Activated T-cell treated with anti-CD3 and anti-CD28 coated beads, Interleukin-2, amount 50 U/mL, for 72 hours (primary cell): ENCODE measurements around the gene NCAPD3. TPM values are rescaled to one million over a fixed set of nuclear protein-coding genes. Genes with fewer than 3 reads are reported as not detected.

ENCODE experiments used
- ATAC-seq, 2 donors: fragments of 150-1000 bp; cut with Tn5 transposase; replicated peaks in 1 of 2; 2 replicates each; pipeline ENCODE4 v1.10.0; 2021; ENCODE audit warnings: moderate library complexity in 2 of 2, mild to moderate bottlenecking in 1 of 2
- DNase-seq, 2 donors: peaks; one replicate each; pipeline ENCODE4 v3.0.0; 2021 to 2022; ENCODE audit warnings: mixed read lengths in 1 of 2
- H3K27ac Mint-ChIP-seq: one replicate; pipeline ENCODE4 v1.8.0; 2022; ENCODE audit warnings: mild to moderate bottlenecking, moderate library complexity, mixed read lengths
- H3K27me3 Mint-ChIP-seq: one replicate; pipeline ENCODE4 v1.8.0; 2022; ENCODE audit warnings: low read depth, mixed read lengths
- H3K36me3 Mint-ChIP-seq, 2 donors: one replicate each; pipeline ENCODE4 v1.8.0; 2022; ENCODE audit warnings: mixed read lengths in 2 of 2, mild to moderate bottlenecking in 1 of 2; ENCODE audit not compliant: insufficient read depth in 2 of 2
- H3K4me1 Mint-ChIP-seq: one replicate; pipeline ENCODE4 v1.8.0; 2022; ENCODE audit warnings: low read depth, mixed read lengths
- H3K4me3 Mint-ChIP-seq, 2 donors: one replicate each; pipeline ENCODE4 v1.8.0; 2022; ENCODE audit warnings: mild to moderate bottlenecking in 2 of 2, mixed read lengths in 2 of 2, moderate library complexity in 2 of 2
- H3K9me3 Mint-ChIP-seq, 2 donors: one replicate each; pipeline ENCODE4 v1.8.0; 2022; ENCODE audit warnings: mixed read lengths in 2 of 2
- total RNA-seq, 2 donors: library from RNA; stranded (reverse); gene quantifications; one replicate each; pipeline ENCODE4 v1.2.3, GENCODE V29; 2022

NCAPD3 gene
- total RNA-seq, 2 donors from 2014 or later = 65.8 to 75.6 TPM

DNA sequence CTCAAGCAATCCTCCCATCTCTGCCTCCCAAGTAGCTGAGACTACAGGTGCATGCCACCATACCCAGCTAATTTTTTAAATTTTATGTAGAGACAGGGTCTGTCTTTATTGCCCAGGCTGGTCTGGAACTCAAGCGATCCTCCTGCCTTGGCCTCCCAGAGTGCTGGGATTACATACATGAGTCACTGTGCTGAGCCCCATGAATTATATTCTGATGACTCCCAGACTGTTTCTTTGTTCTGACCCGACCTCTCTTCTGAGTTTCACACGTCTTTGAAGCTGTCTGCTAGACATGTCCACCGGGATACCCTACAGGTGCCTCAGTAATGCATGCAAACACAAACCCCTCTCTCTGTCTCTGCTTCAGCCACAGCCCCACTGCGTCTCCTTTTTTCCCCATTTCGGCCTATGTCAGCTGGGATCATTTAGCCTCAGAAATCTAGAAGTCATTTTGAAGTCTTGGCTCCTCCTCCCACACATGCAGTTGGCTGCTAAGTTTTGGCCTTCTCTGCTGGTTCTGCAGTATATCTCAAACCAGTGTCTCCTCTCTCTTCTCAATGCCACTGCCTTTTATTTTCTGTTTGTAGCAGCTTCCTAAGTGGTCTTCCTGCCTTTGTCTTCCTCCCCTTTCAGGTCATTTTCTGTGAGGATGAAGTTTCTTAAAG lies 5.5 kb upstream of the NCAPD3 start:
- no peak for DNase-seq
- no peak for ATAC-seq
- Mint-ChIP-seq H3K36me3 (peaks cover 0 to 3% of the 10 kb centered on the region in 2 donors), H3K9me3 (no peaks in the 10 kb centered on the region), H3K4me3 (peak overlapping the region; percentile 15 to 40), H3K4me1 (peaks cover 68% of the 10 kb centered on the region), H3K27ac (peak overlapping the region; percentile 59), H3K27me3 (no peaks in the 10 kb centered on the region)

DNA sequence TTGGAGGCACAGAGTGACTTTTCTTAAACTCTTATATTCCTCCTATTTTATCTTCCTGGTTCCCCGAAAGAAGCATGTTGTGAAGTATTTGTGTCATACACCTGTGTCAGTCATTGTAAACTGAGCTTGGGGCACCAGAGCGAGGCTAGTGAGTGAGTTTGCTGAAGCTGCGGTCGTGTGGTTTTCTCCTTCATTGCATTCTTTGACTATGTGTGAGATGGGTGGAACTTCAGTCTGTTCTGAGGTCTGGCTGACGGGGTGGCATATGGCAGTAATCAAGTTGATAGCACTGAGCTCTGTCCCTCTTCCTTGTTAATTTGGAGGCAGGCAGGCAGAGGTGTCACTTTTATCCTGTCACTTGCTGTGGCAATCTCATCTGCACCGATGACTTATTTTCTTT lies 4.9 kb upstream of the NCAPD3 start:
- ATAC-seq = peak; percentile 16 to 21
- no peak overlapping the region for H3K27ac Mint-ChIP-seq

DNA sequence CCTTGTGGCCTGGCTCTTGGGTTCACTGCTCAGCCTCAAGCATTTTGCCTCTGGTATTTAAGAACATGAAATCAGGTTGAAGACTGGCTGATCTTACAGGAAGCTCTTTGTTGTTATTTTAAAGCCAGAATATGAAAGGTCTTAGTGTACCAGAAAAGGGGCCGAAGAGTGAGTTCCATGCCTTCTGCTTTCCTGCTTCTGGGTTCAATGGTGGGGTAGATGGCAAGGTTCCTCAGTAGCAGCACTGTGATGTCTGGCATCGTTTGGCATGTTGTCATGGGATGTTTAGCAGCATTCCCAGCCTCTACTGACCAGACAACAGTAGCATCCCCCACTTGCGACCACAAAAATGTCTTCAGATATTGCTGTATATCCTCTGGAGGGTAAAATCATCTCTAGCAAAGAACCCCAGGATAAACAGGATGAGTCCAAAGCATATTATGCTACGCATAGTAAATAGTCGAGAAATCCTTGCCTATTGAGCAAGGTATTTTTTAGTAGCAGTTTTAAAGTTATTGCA lies 3.1 kb upstream of the NCAPD3 start:
- DNase-seq (no peak), ATAC-seq (no peak)
- no peaks in the 10 kb centered on the region for H3K9me3 Mint-ChIP-seq
- H3K27me3 Mint-ChIP-seq = no peaks in the 10 kb centered on the region
- H3K36me3 Mint-ChIP-seq = peaks cover 6 to 12% of the 10 kb centered on the region in 2 donors
- peak overlapping the region; percentile 79 for H3K27ac Mint-ChIP-seq
- peaks cover 73% of the 10 kb centered on the region for H3K4me1 Mint-ChIP-seq
- peak overlapping the region; percentile 85 to 94 for H3K4me3 Mint-ChIP-seq

More for the DNA sequence above, 4.9 kb upstream of the NCAPD3 start:
- Mint-ChIP-seq H3K4me1 (peaks cover 68% of the 10 kb centered on the region), H3K4me3 (peak overlapping the region in 1 of 2 donors; percentile 37), H3K36me3 (peaks cover 0 to 3% of the 10 kb centered on the region in 2 donors), H3K27me3 (no peaks in the 10 kb centered on the region), H3K9me3 (no peaks in the 10 kb centered on the region)
- DNase-seq = peak; percentile 40 to 44

DNA sequence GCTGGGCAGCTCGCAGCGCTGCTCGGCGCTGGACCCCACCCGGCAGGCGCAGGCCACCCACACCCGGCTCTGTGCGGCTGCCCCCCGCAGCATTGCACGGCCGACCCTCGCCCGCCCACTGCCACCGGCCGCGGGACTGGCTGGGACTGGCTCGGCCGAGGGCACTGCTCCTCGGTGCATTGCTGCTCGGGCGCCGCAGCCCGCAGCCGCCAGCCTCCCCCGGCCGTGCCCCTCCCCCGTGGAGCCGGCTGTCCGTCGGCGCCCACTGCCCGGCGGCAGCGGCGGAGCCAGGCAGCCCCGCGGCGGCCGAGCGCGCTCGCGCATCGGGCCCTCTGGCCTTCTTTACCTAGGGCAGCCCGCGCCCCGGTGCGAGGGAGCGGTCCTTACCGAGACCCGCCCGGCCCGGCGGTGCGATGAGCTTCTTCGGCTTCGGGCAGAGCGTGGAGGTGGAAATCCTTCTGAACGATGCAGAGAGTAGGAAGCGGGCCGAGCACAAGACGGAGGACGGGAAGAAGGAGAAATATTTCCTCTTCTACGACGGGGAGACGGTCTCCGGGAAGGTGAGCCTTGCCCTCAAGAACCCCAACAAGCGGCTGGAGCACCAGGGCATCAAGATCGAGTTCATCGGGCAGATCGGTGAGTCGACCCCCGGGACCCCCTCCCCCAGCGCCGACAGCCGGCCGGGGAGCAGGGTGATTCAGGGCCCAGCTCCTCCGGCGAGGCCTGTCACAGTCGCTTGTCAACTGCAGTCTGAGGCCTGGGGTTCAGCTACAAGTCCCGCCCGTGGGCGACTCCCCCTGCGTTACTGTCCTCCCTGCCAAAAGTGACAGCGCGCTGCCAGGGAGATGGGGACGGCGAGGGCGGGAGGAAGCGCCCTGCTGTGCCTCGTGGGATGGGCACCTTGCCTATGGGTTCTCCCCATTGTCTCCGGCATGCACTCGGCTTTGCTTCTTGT lies 1.2 kb upstream of the NCAPD3 start:
- Mint-ChIP-seq H3K4me3 (peak overlapping the region; percentile 85 to 94), H3K36me3 (peaks cover 8 to 21% of the 10 kb centered on the region in 2 donors), H3K27me3 (no peaks in the 10 kb centered on the region), H3K27ac (peak overlapping the region; percentile 33), H3K9me3 (no peaks in the 10 kb centered on the region), H3K4me1 (peaks cover 79% of the 10 kb centered on the region)
- DNase-seq = peak; percentile 70 to 79
- ATAC-seq = peak; percentile 31 to 43

DNA sequence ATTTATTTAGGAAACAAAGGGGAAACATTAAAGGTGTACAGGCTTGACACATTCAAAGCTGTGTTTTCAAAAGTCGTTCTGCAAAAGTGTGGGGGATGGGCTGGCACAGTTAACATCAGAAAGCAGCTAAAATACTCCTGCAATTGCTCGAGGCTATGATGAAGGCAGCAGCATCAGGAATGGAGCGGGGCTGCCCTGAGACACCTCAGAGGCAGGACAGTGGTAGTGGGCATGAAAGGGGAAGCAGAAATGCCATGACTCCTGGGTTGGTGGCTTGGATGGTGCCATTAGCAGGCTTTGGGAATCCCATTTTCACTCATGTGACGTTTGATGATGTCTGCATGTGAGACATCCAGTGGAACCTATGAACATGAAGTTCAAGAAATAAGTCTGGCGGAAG lies 646 bp downstream of the NCAPD3 start:
- Mint-ChIP-seq H3K36me3 (peaks cover 15 to 32% of the 10 kb centered on the region in 2 donors), H3K27me3 (no peaks in the 10 kb centered on the region), H3K4me1 (peaks cover 73% of the 10 kb centered on the region), H3K9me3 (no peaks in the 10 kb centered on the region), H3K27ac (peak overlapping the region; percentile 96), H3K4me3 (peak overlapping the region; percentile 98 to 100)
- ATAC-seq (no peak), DNase-seq (peak; percentile 9 to 17)

DNA sequence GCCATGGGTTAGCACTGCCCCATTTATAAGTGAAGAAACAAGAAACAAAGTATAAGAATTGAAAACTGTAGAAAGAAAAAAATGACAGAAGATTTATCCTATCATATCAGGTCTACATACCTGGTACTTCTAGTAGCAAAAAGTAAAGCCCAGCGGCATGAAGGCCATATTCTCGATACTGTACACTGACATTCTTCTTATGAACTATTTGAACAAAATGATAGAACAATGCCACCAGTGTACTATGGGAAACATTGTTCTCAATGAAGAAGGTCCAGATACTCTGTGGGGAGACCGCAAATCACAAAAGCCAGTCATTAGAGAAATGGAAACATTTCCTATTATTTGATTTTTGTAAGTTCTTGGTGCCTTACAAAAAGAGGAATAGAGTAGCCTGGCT lies 7.0 kb downstream of the NCAPD3 start:
- H3K27ac Mint-ChIP-seq = no peak overlapping the region
- H3K4me1 Mint-ChIP-seq = peaks cover 58% of the 10 kb centered on the region
- peaks cover 9 to 28% of the 10 kb centered on the region in 2 donors for H3K36me3 Mint-ChIP-seq
- no peak overlapping the region for H3K4me3 Mint-ChIP-seq
- no peak for DNase-seq
- no peaks in the 10 kb centered on the region for H3K9me3 Mint-ChIP-seq
- no peaks in the 10 kb centered on the region for H3K27me3 Mint-ChIP-seq
- ATAC-seq = no peak

DNA sequence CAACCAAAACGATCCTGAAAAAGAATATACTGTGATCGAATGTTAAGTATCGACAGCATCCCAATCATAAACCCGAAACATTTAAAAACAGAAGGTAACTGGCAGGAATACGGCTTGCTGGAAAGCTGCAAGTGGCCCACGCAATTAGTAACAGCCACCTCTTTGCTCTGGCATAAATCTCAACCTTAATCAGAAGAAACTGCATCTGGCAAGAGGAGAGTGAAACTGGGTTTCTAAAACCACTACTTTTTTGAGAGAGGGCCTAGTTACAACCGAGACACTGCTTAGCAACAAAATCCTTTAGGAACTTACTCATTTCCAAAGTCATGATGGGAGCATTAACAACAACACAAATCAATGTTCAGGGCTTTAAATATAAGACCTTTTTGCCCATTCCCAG lies 7.9 kb downstream of the NCAPD3 start:
- Mint-ChIP-seq H3K4me3 (no peak overlapping the region), H3K27me3 (no peaks in the 10 kb centered on the region), H3K4me1 (peaks cover 48% of the 10 kb centered on the region), H3K9me3 (no peaks in the 10 kb centered on the region), H3K36me3 (peaks cover 9 to 31% of the 10 kb centered on the region in 2 donors), H3K27ac (no peak overlapping the region)
- ATAC-seq = no peak
- DNase-seq = no peak

DNA sequence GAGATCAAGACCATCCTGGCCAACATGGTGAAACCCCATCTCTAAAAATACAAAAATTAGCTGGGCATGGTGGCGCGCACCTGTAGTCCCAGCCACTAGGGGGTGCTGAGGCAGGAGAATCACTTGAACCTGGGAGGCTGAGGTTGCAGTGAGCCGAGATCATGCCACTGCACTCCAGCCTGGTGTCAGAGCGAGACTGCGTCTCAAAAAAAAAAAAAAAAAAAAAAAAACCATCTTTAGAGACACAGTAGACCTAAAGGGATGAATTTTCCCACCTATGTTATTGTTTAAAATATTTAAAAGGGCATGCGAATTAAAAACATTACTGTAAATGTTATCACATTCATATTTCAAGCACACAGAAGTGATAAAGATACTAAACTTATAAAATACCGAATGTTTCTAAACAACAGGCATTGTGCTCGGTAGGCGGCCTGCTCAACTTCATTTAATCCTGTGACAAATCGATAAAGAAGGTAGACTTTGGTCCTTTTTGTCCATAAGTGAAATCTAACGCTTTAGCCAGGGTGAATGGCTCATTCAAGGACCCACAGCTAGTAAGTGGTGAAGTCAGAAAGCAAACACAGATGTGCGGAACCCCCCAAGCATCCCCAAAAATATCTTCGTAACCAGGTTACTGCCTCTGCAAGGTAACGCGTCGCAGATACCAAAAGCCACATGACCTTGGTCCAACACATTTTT lies 16.1 kb downstream of the NCAPD3 start:
- Mint-ChIP-seq H3K36me3 (peaks cover 12 to 46% of the 10 kb centered on the region in 2 donors), H3K4me3 (no peak overlapping the region), H3K27ac (no peak overlapping the region), H3K27me3 (no peaks in the 10 kb centered on the region), H3K4me1 (no peaks in the 10 kb centered on the region), H3K9me3 (no peaks in the 10 kb centered on the region)
- ATAC-seq (peak in 1 of 2 donors; percentile 42), DNase-seq (peak; percentile 69 to 75)

DNA sequence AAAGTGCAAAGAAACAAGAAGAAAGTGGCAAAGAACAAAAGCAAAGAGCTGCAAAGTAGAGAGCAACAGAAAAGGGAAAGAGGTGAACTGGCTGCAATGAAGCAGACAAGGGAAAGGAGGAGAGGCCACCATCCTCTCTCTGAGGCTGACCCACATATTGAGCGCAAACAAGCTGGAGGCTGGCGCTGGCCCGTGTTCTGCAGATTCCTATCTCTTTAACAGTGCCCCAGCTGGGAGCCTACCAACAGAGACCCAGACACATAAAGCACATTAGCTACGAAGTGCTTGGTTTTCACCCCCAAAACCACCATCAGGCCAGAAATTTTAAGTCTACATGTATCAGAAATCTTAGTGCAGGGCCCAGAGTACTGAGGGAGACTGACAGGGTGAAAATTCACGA lies 17.6 kb downstream of the NCAPD3 start:
- H3K4me1 Mint-ChIP-seq = no peaks in the 10 kb centered on the region
- H3K36me3 Mint-ChIP-seq = peaks cover 16 to 52% of the 10 kb centered on the region in 2 donors
- DNase-seq (no peak), ATAC-seq (no peak)
- no peak overlapping the region for H3K4me3 Mint-ChIP-seq
- no peaks in the 10 kb centered on the region for H3K27me3 Mint-ChIP-seq
- H3K27ac Mint-ChIP-seq = no peak overlapping the region
- H3K9me3 Mint-ChIP-seq = no peaks in the 10 kb centered on the region

DNA sequence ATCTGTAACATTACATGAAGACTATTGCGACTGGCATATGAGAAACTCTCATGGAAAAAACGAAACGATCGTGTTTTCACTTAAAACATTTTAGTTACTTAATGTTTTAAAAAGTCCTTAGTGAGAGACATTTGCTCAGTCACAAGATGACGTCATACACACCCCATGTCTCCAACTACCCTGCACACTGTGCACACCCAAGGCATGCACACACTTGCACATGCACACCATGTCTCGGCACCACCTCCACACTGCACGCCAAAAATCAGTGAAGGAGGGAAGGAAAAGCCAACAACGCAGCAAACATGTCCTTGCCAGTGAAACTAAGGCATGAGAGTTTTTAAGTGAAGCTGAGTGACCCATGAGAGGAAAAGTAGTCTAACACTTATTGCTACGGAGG lies 18.0 kb downstream of the NCAPD3 start:
- H3K27ac Mint-ChIP-seq = no peak overlapping the region
- no peak for ATAC-seq
- no peaks in the 10 kb centered on the region for H3K9me3 Mint-ChIP-seq
- H3K36me3 Mint-ChIP-seq = peaks cover 17 to 52% of the 10 kb centered on the region in 2 donors
- H3K27me3 Mint-ChIP-seq = no peaks in the 10 kb centered on the region
- H3K4me1 Mint-ChIP-seq = no peaks in the 10 kb centered on the region
- H3K4me3 Mint-ChIP-seq = no peak overlapping the region
- no peak for DNase-seq

DNA sequence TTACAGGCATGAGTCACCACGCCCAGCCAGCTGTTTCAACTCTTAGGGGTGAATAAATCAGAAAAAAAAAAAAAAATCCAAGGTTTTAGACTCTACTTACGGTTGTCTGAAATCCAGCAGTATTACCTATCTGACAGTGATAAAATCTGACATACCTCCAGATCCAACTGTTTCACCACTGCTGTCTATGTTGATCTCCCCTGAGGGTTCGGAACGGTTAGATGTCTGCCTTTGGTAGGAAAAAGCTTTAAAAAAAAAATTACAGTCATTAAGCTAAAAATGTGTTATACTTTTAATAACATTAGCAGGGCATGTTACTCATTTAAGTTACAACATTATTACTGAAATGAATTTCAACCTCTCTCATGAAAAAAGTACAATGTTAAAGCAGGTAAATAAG lies 21.1 kb downstream of the NCAPD3 start:
- Mint-ChIP-seq H3K27ac (no peak overlapping the region), H3K36me3 (peaks cover 25 to 49% of the 10 kb centered on the region in 2 donors), H3K4me3 (no peak overlapping the region), H3K27me3 (no peaks in the 10 kb centered on the region), H3K4me1 (no peaks in the 10 kb centered on the region), H3K9me3 (no peaks in the 10 kb centered on the region)
- ATAC-seq (no peak), DNase-seq (no peak)

DNA sequence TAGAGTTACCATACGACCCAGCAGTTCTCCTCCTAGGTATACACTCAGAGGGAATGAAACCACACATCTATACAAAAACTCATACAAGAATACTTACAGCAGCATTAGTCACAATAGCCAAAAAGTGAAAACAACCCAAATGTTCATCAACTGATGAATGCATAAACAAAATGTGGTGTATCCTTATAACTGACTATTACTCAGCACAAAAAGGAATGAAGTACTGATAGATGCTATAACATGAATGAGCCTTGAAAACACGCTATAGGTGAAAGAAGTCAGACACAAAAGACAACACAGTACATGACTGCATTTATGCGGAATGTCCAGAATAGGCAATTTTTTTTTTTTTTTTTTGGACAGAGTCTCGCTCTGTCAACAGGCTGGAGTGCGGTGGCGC lies 23.1 kb downstream of the NCAPD3 start:
- DNase-seq (no peak), ATAC-seq (no peak)
- Mint-ChIP-seq H3K27ac (no peak overlapping the region), H3K27me3 (no peaks in the 10 kb centered on the region), H3K9me3 (no peaks in the 10 kb centered on the region), H3K36me3 (peaks cover 21 to 49% of the 10 kb centered on the region in 2 donors), H3K4me3 (no peak overlapping the region), H3K4me1 (no peaks in the 10 kb centered on the region)
